Limb (tissue), 2 donors: ENCODE results near the gene TTC39C.
A peak's percentile ranks its signal among the peaks of the same experiment; 100 is the strongest.

Experiments
- DNase-seq, 2 donors: peaks; one replicate each; pipeline ENCODE4 v3.0.0-alpha.2; 2016; ENCODE audit errors: extremely low spot score in 2 of 2

TTC39C gene

DNA sequence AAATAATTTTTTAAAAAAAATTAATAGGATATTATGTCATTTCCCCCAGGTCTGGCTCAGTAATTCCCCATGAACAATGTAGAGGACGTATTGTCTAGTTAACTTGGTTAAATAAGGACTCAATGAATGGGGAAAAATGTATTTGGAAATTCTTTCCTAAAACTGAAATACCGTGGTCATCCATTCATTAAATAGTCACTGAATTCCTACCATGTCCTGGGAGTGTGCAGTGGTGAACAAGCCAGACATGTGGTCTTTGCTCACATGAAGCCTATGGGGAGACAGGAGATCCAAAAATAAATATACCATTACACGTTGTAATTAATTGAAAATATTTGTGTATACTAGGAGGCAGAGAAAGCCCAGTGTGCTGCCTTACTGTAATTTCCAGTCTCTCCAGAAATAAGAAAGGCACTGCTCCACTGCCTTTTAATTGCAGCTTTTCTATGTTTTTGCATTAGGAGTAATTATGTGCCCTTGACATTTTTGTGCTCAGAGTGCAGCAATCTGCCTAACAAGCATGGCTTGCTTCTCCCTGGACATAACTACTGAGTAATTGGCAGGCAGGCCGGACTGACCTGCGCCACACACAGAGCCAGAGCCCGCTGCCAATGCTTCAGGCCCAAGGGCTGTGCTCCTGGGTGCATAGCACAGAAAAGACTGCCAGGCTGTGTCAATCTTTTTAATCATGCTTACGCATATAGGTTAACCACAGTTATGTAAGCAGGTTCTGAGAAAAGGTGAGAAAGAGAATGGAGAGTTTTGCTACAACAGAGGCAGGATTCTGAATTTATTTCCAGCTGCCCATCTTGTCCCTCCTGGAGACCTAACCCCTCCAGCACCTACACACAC, 22.2 kb upstream of the TTC39C start:
- no peak for DNase-seq

DNA sequence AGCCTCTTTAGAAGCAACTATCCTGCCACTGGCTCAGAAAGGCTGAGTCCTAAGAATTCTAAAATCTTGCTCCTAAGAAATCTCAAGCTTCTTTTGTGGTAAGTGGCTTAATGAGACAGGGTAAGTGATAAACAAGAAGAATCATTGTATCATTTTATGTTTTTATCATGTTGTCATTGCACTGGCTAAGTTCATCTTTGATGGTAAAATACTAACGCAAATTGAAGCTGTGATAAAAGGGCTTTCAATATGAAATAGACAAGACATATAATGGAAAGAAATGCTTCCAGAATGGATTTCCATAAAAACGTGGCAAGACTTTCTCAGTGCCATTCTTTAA, 21.6 kb upstream of the TTC39C start:
- no peak for DNase-seq

DNA sequence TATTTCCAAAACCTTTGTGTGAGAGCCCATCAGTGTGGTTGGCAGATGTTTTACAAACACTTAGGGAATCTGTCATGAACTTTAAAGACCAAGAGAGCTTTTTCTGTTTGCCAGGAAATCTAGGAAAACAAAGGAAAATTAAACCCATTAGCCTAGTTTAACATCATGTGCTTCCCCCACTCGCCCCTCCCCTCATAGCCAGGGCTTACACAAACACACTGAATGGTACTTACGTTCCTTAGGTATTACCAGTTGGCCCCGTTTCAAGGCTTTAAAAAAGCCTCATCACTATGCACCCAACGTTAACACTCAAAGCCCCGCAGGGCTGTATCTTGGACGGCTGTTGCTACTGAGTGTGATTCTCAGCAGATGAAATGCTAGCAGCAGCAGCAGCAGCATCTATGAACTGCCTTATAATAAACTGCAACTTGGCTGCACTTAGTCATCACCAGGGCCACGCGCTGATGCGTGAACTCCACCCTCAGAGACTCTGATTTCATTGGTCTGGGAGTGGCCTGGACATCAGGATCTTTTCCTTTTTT, 20.1 kb upstream of the TTC39C start:
- peak; percentile 24 to 47 for DNase-seq

DNA sequence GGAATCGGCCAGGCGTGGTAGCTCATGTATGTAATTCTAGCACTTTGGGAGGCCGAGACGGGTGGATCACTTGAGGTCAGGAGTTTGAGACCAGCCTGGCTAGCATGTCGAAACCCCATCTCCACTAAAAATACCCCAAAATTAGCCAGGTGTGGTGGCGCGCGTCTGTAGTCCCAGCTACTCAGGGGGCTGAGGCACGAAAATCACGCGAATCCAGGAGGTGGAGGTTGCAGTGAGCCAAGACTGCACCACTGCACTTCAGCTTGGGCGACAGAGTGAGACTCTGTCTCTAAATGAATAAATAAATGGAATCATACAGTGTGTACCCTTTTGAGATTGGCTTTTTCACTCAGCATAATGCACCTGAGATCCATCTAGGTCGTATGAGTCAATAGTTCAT, 19.4 kb upstream of the TTC39C start:
- DNase-seq: no peak

DNA sequence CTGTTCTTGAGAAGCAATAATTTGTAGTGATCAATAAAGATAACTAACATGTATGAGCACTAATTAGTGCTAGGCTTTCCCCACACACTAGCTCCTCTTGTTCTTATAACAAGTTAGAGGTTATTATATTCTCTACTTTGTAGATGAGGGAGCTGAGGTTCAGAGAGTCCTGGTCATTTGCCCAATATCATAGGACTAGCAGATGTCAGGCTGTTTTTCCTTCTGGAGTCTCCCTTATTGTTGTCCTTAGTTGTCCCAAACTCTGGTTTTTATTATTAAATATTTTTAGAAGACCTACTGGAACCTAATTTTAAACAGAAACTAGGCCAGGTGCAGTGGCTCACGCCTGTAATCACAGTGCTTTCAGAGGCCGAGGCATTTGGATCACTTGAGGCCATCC, 16.5 kb upstream of the TTC39C start:
- no peak for DNase-seq

DNA sequence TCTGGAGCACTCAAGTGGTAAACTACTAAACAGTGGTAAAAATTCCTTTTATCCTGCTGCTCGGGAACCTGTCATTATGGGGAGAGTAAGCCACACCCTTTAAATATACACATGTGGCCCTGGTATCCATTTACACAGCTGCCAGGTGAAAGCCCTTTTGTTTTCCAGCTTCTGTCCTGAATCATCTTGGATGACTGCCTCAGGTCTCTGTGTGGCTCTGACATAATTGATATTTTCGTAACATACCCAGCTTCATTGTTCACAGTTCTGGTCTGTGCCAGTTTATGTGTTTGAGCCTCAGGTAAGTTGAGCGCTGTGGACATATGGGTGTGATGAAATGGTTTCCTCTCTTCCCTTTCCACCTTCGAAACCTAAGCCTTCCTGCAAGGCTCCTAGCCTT, 15.7 kb upstream of the TTC39C start:
- DNase-seq: no peak

DNA sequence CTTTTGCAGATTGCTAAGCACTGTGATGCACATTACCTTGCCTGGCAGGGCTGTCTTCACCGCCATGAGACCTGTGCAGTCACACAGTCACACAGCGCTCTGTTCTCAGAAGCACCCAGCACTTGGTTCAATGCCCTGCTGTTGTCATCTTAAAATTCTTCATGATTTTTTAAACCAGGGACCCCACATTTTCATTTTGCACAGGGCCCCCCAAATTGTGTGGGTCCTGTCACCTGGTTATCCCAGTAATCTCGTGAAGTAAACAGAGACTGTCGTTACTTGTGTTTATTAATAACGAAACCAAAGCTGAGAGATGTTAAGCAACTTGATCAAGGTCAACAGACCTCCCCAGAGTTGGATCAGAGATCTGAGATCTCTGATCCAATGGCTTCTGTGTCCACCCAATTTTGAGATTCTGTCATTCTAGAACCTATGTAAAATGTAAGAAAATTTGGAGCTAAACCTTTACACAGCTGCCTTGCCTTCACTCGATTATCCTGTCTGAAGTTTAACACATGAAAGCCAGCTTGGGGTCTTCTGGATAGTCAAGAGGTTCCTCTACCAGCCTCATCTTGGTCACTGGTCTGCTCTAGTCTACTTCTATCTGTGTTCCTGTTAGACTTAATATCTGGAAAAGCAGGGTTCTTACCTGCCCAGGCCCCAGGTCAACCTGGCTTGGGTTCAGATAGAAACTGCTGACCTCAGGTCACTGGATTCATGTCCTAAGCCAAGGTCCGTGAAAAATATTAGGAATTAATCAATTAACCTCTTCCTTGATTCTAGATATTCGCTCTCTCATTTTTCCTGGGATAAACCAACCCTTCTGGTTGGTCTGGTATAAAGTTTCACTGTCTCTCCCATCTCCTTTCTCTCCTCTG, 13.7 kb upstream of the TTC39C start:
- no peak for DNase-seq

DNA sequence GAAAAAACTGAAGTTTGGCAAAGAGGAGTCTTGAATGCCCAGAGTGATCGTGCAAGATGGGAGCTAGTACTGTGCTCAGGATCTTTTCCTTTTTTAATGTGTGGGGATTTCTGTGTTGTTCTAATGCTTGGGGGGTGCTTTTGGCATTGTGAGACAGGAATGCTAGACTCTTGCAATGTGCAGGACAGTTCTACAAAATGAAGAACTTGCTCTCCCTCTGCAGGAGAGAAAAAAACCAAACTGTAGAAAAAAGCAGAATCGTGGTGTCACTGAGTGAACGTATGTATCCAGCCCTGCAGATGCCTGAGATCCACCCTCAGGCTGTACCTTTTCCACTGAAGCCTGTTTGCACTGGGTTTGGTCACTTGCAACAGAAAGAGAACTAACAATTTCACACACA, 12.1 kb upstream of the TTC39C start:
- no peak for DNase-seq

DNA sequence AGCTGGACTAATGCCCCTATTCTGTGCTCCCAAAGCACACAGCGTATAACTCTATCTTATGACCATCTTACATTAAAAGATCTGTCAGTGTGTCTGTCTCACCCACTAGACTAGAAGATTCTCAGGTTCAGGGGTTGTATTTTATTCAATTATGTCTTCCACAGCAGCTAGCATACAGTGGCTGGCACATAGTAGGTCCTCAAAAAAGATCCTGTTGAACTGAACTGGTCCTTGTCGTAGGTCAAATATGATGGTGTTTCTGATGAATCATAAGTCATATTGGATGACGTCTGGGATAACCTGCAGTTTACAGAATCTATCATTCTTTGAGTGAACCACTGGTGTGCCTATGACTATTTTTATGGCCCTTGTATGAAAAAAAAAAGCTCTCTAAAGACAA, 11.3 kb upstream of the TTC39C start:
- no peak for DNase-seq

DNA sequence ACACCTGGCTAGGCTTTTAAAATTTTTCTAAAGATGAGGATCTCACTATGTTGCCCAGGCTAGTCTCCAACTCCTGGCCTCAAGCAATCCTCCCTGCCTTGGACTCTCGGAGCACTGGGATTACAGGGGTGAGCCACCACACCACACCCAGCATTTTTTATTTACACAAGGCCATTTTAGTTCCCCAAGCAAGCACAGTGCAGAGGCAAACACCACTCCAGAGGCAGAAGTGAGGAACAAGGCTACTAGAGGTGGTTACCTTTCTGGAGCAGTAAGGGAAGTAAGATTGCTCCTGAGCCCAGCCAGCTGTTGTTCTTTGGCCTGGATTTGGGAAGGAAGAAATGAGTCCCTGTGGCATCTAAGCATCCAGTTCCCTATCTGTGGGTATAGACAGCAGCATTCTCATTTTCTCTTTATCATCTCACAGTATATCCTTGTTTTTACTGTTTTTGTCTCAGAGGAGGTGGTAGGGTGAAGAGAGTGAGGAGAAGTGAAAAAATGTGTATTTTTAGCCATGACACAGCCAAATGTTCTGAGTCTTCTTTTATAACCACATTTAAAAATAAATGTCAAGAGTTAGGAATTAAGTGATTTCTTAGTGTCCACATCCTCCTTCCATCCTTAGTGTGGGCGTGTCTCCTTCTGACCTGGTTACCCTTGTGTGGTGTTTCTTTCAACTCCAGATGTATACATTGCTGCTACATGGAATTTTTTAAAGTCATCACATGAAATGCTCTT, 10.5 kb upstream of the TTC39C start:
- DNase-seq: no peak

DNA sequence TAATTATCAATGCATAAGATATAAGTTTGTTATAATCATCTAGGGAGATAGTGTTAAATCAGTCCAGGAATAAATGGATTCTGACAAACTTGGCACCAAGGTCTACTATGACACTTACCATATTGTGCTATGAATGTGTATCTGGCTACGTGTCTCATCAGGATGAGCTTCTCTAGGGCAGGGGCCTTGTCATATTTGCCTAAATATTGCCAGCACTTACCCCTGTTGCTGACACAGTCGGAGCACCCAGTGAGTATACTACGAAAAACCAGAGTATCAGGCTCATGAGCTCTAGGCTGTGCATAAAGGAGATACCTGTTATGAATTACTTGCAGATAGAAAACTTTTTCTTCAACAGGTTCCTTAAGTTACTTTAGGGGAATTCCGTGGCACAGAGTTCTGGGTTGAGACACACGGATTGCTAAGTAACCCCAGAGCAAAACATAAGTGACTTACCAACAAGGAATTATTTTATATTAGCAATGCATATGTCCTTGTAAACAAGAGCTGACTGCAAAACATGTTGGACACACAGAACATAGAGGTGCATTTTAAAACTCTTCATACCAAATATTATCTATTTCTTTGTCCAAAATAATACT, 7.7 kb upstream of the TTC39C start:
- no peak for DNase-seq

DNA sequence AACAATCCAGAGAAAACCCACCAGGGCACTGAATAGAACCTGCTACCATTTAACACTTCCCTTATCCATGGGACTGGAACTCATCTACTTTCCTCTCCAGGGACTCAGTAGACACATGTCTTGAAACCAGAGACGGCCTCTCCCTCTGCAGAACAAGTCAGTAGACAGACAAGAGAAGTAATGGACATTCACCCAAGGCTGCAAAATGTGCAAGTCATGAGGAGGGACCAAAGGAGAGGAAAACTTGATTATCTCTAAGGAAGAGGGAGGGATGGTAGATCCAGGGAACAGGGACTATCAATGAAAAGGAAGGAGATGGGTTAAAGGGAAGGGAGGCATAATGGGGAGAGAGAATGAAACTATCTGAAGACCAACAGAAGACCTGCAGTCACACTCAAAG, 5.3 kb upstream of the TTC39C start:
- no peak for DNase-seq

DNA sequence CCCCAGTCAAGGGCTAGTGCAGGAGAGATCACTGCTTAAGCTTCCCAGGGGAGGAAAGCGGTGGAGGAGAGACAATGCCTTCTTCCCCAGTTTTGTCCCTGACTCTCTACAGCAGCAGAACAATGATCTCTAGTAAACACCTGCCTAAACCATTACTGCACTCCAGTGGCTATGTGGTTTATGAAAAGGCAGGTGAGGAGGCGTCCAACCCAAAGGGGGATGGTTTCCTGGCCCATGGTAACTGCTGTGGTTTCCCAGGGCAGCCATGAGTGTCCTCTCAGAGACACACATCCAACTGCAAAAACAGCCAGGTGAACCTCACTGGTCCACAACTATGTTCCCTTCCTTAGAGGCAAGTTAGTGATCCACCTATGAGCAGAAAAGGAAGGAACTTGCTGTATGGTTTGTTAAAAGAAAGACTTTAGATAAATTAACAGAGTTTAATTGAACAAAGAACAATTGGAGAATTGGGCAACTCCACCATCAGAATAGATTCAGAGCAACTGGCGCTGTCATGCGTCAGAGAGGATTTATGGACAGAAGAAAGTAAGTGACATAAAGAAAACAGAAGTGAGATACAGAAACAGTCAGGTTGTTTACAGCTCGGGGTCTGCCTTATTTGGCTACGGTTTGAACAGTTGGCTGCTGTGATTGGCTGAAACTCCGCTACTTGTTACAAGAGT, 4.8 kb upstream of the TTC39C start:
- DNase-seq: no peak

DNA sequence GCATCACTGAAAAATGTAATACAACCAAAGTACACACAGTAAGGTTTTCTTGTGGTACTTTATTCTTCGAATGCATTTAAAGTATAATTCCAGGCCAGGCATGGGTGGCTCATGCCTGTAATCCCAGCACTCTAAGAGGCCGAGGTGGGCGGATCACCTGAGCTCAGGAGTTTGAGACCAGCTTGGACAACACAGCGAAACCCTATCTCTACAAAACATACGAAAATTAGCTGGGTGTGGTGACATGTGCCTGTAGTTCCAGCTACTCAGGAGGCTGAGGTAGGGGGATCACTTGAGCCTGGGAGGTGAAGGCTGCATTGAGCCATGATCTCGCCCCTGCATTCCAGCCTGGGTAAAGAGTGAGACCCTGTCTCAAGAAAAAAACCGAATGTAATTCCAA, 3.9 kb upstream of the TTC39C start:
- DNase-seq: no peak

DNA sequence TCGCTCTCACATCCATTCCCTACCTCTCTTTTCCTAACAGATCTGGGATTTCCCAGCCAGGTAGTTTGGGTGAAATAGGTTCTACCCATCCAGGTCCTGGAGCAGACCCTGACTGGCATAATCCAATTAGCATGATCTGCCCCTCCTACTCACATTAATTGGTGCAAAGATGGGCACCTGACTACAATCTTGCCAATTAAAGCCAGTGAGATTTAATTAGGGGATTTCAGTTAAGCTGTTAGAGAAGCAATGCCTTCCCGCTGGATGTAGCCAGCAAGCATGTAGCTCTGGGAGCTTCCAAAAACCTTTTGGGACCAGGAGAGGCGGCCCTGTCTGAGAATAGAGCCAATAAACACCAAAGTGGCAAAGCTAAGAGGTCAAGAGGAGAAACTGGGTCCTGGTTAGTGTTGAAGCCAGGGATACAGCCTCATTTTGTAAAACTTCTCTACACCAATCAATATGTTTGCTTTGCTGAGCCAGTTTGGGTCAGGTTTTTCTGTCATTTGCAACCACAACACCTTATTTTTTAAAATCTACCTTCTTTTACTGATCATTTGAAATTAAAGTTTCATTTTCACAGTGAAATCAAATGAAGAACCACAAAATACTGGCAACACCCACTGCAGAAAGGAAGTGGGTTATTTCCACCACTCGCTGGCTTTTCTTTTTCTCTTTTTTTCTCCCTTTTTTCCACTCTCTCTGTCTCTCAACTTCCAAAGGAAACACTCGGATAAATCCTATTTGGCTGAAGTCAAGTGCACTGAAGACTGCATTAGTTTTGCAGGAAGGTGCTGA, 3.2 kb upstream of the TTC39C start:
- DNase-seq: no peak

DNA sequence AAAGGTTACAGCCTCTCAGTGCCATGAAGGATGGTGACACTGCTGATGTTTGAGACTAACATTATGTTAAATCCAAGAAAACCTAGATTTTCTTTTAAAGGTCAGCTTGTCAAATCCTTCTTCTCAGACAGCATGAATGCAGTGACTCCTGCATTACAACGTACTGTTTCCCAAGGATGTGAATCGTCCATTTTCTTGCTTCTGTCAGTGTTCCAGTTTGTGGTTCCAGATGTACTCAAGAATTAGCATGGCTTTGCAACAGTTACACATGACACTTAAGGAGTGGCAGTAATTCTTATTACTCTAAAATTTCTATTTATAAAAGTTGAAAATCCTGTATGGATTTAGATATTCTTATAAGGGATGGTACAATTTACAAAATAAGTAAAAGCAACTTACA, 1.5 kb upstream of the TTC39C start:
- DNase-seq: no peak

DNA sequence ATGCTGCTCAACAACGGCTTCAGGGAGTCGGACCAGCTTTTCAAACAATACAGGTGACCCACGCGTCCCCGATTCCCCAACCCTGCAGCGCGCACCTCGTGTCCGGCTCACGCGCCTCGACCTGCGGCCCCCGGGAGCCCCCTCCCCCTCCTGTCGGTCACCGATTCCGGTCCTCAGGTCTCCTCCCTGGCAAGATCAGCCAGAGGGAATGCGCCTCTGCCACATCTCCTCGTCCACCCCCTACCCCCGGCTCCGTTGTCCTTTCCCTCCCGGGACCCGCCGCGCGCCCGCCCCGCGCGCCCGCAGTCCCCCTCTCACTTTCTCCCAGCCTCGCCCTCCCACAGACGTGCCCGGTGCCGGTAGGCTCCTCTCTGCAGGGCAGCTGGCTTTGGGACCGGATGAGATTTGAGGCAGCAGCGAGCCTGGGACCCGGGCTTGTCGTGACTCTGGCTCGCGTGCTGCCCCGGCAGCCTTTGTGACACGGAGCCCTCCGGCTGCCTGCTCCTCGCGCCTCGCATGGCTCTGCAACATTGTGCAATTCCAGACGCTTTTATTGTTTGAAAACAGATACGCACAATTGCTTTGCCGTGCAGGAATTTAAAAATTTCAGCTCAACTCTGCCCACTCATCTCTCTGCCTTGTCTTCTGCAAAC, 558 bp downstream of the TTC39C start:
- DNase-seq: peak; percentile 38 to 72

DNA sequence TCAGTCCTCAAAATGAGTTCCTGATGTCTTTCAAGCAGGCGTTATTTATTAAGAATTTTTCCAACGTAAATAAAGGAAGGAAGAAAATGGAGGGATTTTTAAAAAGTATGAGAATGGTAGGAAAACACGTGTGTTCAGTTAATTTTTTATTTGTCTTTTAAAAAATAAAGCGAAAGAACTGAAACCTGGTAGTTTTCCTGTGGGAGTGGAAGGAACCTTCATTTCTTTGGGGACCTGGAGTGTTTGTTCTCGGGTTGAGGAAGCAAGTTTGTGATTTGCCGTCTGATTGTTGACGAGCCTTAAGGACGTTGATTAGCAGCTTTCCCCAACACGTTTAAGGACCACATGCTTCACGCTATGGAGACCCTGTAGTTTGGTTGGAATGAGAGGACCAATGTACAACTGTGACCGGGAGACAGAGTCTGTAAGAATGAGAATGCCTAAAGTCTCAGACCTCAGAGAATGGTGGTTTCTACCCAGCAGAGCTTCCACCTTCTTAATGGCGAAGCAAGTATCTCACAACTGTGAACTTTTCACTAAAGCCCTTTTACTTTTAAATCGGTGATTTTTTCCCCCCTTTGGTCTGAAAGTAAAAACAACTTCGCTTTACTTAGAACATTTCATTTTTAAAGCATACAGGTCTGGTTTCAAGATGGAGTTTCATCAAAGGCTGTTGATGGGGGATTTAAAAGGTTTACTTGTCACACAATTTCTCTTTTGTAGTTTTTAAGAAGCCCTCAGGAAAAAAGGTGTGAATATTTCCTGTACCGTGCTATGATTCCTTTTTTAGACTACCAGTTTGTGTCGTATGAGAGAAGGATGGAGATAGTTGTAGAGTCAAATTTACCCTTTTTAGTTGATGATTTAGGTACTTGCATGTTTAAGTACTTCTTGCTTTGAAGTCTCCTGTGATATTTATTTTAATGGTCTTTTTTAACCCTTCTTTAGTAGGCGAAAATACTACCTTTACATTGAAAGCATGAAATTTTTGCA, 1.4 kb downstream of the TTC39C start:
- DNase-seq: no peak
